Measurements from ENCODE around the gene KIAA0513. TPM values are rescaled to one million over a fixed set of nuclear protein-coding genes. Genes with fewer than 3 reads are reported as not detected.

The KIAA0513 gene
- total and polyA plus RNA-seq, 5 donors from 2014 or later: 1.5 to 7.5 (median 3.3) TPM

DNA sequence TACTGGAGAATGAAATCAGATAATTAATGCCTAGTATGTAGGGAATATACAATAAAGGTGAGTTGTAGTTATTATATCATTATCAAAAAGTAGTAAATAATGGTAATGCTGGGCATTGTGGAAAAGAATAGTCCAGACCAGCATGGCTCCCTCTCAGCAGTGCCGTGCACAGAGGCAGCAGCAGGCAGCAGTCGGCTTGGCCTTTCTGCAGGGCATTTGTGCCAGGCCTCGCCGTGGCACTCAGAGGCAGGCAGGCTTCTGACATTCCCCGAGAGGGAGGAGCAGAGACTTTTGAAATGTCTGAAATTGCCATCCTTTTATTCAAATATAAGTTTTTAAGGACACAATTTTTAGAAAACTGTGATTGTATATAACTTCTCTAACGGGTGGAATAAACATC is 15.0 kb downstream of the KIAA0513 start:
- H3K9me3 Mint-ChIP-seq: no peaks in the 10 kb centered on the region
- DNase-seq (no peak), ATAC-seq (ENCODE audit: low read depth in 2 of 2) (no peak)
- H3K4me3 Mint-ChIP-seq: no peak overlapping the region
- H3K27me3 Mint-ChIP-seq: no peaks in the 10 kb centered on the region
- Histone ChIP-seq H3K36me3 (ENCODE audit: control insufficient read depth, insufficient read depth, low read length) (no peaks in the 10 kb centered on the region), H3K27me3 (ENCODE audit: control insufficient read depth, insufficient read depth, low read length) (no peaks in the 10 kb centered on the region), H3K4me1 (ENCODE audit: control insufficient read depth, insufficient read depth, low read length, poor library complexity, severe bottlenecking) (no peaks in the 10 kb centered on the region), H3K4me3 (ENCODE audit: low read depth, low read length) (no peak overlapping the region), H3K9me3 (ENCODE audit: control insufficient read depth in 2 of 2, low read length in 2 of 2) (no peaks in the 10 kb centered on the region), H3K27ac (ENCODE audit: insufficient read depth, low read length, poor library complexity, severe bottlenecking) (no peak overlapping the region)
- no peak overlapping the region for H3K27ac Mint-ChIP-seq
- H3K36me3 Mint-ChIP-seq: peaks cover 4% of the 10 kb centered on the region
- H3K4me1 Mint-ChIP-seq: peaks cover 0 to 5% (median 4%) of the 10 kb centered on the region in 4 donors

DNA sequence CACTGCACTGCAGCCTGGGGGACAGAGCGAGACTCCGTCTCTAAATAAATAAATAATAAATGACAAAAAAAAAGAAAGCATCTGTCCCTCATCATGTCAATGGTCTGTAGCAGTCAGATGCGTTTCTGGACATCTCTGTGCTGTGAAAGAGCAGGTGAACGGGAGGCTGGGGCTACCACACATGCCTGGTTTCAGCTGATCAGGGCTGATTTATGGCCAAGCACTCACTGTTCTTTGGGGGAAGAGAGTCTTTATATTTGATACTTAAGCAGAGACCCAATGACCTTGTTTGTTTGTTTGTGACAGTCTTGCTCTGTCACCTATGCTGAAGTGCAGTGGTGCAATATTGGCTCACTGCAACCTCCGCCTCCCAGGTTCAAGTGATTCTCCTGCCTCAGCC is 17.5 kb downstream of the KIAA0513 start:
- no peak for ATAC-seq (ENCODE audit: low read depth in 2 of 2)
- H3K27me3 Mint-ChIP-seq: no peaks in the 10 kb centered on the region
- H3K27ac Mint-ChIP-seq: no peak overlapping the region

DNA sequence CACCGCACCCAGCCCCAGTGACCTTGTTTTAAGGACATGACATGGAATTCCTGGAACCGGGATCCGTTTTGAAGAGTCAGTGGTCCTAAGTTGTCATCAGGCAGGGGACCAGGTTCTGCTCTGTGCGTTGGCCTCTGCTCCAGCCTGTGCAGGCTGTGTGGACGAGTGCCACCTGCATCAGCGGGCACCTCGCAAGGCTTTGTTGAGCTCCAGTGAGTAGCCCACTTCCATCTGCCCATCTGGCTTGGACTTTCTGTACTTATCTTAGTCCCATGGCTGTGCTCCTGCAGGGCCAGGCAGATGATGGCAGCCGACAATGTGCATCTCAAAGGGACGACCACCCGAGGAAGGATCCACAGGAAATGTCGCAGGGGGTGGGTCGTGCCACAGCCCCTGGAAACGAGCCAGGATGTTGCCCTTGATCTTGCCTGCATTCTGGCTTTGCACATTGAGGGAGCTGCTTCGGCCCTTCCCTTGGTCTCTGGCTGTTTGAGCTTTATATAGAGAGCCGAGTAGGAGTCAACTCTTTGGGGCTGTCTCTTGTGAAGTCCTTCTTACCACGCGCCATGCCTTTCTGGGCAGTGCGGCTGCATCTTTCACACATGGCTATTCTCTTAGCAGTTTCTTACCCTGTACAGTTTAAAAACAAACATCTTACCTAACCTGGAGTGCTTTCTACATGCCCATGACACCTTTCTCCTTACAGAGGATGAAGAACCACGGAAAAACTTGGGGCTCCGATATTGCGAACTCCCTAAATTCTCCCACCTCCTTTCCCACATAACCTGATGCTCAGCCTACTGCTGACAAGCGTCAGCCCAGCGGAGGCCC is 18.3 kb downstream of the KIAA0513 start:
- Mint-ChIP-seq H3K36me3 (peaks cover 9% of the 10 kb centered on the region), H3K4me3 (no peak overlapping the region), H3K27me3 (no peaks in the 10 kb centered on the region), H3K27ac (no peak overlapping the region), H3K4me1 (peaks cover 0 to 5% (median 4%) of the 10 kb centered on the region in 4 donors), H3K9me3 (no peaks in the 10 kb centered on the region)
- H3K27ac ChIP-seq (ENCODE audit: insufficient read depth, low read length, poor library complexity, severe bottlenecking): no peak overlapping the region
- H3K4me1 ChIP-seq (ENCODE audit: control insufficient read depth, insufficient read depth, low read length, poor library complexity, severe bottlenecking): no peaks in the 10 kb centered on the region
- H3K4me3 ChIP-seq (ENCODE audit: low read depth, low read length): no peak overlapping the region
- no peaks in the 10 kb centered on the region for H3K36me3 ChIP-seq (ENCODE audit: control insufficient read depth, insufficient read depth, low read length)
- ATAC-seq (ENCODE audit: low read depth in 2 of 2): no peak
- H3K27me3 ChIP-seq (ENCODE audit: control insufficient read depth, insufficient read depth, low read length): no peaks in the 10 kb centered on the region
- no peak for DNase-seq
- H3K9me3 ChIP-seq (ENCODE audit: control insufficient read depth in 2 of 2, low read length in 2 of 2): no peaks in the 10 kb centered on the region

More for the DNA sequence above, 17.5 kb downstream of the KIAA0513 start:
- H3K9me3 Mint-ChIP-seq: no peaks in the 10 kb centered on the region
- no peak overlapping the region for H3K4me3 ChIP-seq (ENCODE audit: low read depth, low read length)
- no peaks in the 10 kb centered on the region for H3K9me3 ChIP-seq (ENCODE audit: control insufficient read depth in 2 of 2, low read length in 2 of 2)
- DNase-seq: no peak
- no peak overlapping the region for H3K27ac ChIP-seq (ENCODE audit: insufficient read depth, low read length, poor library complexity, severe bottlenecking)
- H3K4me1 Mint-ChIP-seq: peaks cover 0 to 5% (median 4%) of the 10 kb centered on the region in 4 donors
- H3K36me3 ChIP-seq (ENCODE audit: control insufficient read depth, insufficient read depth, low read length): no peaks in the 10 kb centered on the region
- H3K27me3 ChIP-seq (ENCODE audit: control insufficient read depth, insufficient read depth, low read length): no peaks in the 10 kb centered on the region
- no peaks in the 10 kb centered on the region for H3K4me1 ChIP-seq (ENCODE audit: control insufficient read depth, insufficient read depth, low read length, poor library complexity, severe bottlenecking)
- no peak overlapping the region for H3K4me3 Mint-ChIP-seq
- peaks cover 9% of the 10 kb centered on the region for H3K36me3 Mint-ChIP-seq

DNA sequence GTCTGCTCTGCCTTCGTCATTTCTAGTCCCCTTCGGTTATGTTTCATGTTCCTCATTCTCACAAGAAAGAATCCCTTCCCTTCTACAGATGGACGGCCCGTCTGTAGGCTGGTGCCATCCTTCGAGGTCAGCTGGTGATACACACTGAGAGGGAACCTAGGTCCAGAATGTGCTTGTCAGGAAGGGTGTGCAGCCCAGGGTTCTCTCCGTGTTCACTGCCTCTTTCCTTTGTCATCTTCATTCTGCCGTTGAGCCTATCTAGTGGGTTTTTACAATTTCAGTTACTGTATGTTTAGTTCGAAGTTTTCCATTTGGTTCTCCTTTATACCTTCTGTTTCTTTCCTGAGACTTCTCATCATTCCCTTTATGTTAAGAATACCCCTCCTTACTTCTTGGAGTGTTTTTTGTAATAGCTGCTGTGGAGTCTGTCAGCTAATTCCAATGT is 18.9 kb downstream of the KIAA0513 start:
- H3K27me3 Mint-ChIP-seq: no peaks in the 10 kb centered on the region
- no peaks in the 10 kb centered on the region for H3K9me3 Mint-ChIP-seq
- H3K36me3 ChIP-seq (ENCODE audit: control insufficient read depth, insufficient read depth, low read length): no peaks in the 10 kb centered on the region
- peaks cover 12% of the 10 kb centered on the region for H3K36me3 Mint-ChIP-seq
- DNase-seq (no peak), ATAC-seq (ENCODE audit: low read depth in 2 of 2) (no peak)
- no peaks in the 10 kb centered on the region for H3K4me1 ChIP-seq (ENCODE audit: control insufficient read depth, insufficient read depth, low read length, poor library complexity, severe bottlenecking)
- no peak overlapping the region for H3K4me3 ChIP-seq (ENCODE audit: low read depth, low read length)
- H3K9me3 ChIP-seq (ENCODE audit: control insufficient read depth in 2 of 2, low read length in 2 of 2): no peaks in the 10 kb centered on the region
- no peak overlapping the region for H3K27ac ChIP-seq (ENCODE audit: insufficient read depth, low read length, poor library complexity, severe bottlenecking)
- H3K27me3 ChIP-seq (ENCODE audit: control insufficient read depth, insufficient read depth, low read length): no peaks in the 10 kb centered on the region
- no peak overlapping the region for H3K27ac Mint-ChIP-seq
- H3K4me1 Mint-ChIP-seq: peaks cover 0 to 5% (median 4%) of the 10 kb centered on the region in 4 donors
- H3K4me3 Mint-ChIP-seq: no peak overlapping the region

DNA sequence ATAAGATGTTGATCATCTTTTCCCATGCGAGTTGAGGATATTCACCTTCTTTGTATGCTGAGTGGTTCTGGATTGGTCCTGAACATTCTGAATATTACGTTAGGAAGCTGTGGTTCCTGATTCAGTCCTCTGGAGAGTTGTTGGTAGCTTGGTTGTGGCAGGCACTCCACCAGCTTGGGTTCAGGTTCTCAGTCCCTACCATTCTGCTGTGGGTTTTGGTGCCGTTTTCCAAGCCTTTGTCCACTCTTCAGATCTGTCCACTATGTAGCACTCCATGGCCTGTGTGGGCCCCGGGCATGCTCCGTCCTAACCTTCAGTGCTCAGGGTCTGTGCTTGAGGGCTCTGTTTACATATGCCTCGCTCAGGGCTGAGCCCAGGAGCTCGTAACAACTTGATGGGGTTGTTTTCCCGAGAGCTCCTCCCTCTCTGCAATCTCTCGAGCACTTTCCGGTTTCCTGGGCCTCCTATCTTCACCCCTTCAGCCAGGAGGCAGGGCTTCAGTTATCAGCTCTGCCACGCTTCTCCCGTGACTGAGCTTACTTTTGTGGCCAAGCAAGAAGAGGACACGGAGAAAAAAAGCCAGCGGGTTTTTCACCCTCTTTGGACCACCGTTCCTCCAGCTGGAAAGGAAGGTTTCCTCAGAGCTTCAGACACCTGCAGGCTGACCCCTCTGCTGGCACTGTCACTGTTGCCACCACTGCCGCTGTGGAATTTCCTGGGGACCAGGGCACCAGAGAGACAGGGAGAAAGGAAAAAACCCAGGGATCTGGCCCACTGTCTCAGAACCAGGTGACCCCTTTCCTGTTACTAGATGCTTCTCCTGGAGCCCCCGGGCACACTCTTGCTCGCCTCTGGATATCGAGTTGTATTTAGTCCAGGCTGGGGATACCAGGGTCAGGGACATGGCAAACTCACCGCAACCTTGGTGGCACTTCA is 19.6 kb downstream of the KIAA0513 start:
- Histone ChIP-seq H3K27ac (ENCODE audit: insufficient read depth, low read length, poor library complexity, severe bottlenecking) (no peak overlapping the region), H3K27me3 (ENCODE audit: control insufficient read depth, insufficient read depth, low read length) (no peaks in the 10 kb centered on the region), H3K4me3 (ENCODE audit: low read depth, low read length) (no peak overlapping the region), H3K36me3 (ENCODE audit: control insufficient read depth, insufficient read depth, low read length) (no peaks in the 10 kb centered on the region), H3K9me3 (ENCODE audit: control insufficient read depth in 2 of 2, low read length in 2 of 2) (no peaks in the 10 kb centered on the region), H3K4me1 (ENCODE audit: control insufficient read depth, insufficient read depth, low read length, poor library complexity, severe bottlenecking) (no peaks in the 10 kb centered on the region)
- H3K4me3 Mint-ChIP-seq: peak overlapping the region in 1 of 4 donors; percentile 16
- DNase-seq: peak in 1 of 3 donors; percentile 24
- peaks cover 13% of the 10 kb centered on the region for H3K36me3 Mint-ChIP-seq
- H3K9me3 Mint-ChIP-seq: no peaks in the 10 kb centered on the region
- peaks cover 0 to 5% (median 4%) of the 10 kb centered on the region in 4 donors for H3K4me1 Mint-ChIP-seq
- peak overlapping the region in 2 of 3 donors; percentile 26 for H3K27ac Mint-ChIP-seq
- peak in 1 of 2 donors; percentile 25 for ATAC-seq (ENCODE audit: low read depth in 2 of 2)
- no peaks in the 10 kb centered on the region for H3K27me3 Mint-ChIP-seq

DNA sequence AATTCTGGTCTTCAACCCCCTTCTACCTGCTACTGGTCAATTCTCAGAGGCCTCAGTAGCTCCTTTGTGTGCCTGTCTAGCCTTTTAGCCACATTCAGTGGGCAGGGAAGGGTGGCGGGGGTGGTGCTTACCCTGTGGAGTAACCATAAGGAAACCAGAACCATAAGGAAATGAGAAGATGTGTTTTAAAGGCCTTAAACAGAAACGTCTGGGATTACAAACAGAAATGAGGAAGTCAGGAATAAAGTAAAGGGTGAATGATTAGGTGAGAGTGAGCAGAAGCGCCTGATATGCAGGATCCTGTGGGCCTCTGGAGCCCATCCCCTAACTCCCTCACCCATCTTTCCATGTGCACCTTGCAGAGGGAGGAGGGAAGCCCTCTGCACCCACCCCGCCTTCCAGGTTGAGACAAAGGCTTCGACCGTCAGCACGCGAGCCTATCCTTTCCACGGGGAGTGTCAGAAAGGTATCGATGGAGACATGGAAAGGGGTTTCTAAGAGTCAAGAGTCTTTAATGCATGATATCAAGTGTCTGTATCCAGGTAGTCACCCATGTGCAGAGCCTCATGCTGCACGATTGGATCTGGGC is 20.4 kb downstream of the KIAA0513 start:
- Mint-ChIP-seq H3K4me1 (peaks cover 0 to 5% (median 3%) of the 10 kb centered on the region in 4 donors), H3K4me3 (no peak overlapping the region)

DNA sequence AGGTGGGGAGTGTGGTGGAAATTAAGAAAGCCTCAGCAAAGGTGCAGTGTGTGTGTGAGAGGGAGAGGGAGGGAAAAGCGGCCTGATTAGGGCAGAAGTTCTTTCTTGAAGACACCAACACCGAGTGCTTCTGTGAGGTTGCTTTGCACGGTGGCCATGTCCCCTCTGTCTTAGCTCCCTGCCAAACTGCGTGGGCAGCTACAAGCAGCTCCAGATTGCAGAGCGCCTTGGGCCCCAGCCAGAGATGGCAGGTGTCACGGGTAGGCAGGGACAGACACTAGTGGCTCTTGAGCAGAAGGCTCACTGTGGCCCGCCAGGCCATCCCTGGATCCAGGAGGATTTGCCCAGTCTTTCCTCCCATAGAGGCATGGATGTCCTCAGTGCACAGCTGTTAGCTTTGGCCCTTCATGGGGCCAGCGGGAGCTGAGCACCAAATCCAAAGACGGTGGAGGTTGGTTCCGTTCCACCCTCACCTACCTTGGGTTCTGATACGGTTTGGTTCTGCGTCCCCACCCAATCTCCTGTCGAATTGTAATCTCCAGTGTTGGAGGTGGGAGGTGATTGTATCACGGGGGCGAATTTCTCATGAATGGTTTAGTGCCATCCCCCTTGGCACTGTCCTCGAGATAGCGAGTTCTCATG is 21.4 kb downstream of the KIAA0513 start:
- Mint-ChIP-seq H3K9me3 (no peaks in the 10 kb centered on the region), H3K36me3 (peaks cover 15% of the 10 kb centered on the region), H3K4me3 (no peak overlapping the region), H3K4me1 (peaks cover 0 to 5% (median 4%) of the 10 kb centered on the region in 4 donors), H3K27ac (peak overlapping the region in 1 of 3 donors; percentile 55), H3K27me3 (no peaks in the 10 kb centered on the region)
- Histone ChIP-seq H3K27ac (ENCODE audit: insufficient read depth, low read length, poor library complexity, severe bottlenecking) (no peak overlapping the region), H3K36me3 (ENCODE audit: control insufficient read depth, insufficient read depth, low read length) (no peaks in the 10 kb centered on the region), H3K9me3 (ENCODE audit: control insufficient read depth in 2 of 2, low read length in 2 of 2) (no peaks in the 10 kb centered on the region), H3K4me3 (ENCODE audit: low read depth, low read length) (no peak overlapping the region), H3K4me1 (ENCODE audit: control insufficient read depth, insufficient read depth, low read length, poor library complexity, severe bottlenecking) (no peaks in the 10 kb centered on the region), H3K27me3 (ENCODE audit: control insufficient read depth, insufficient read depth, low read length) (no peaks in the 10 kb centered on the region)
- DNase-seq (no peak), ATAC-seq (ENCODE audit: low read depth in 2 of 2) (no peak)

More for the DNA sequence above, 20.4 kb downstream of the KIAA0513 start:
- no peaks in the 10 kb centered on the region for H3K9me3 ChIP-seq (ENCODE audit: control insufficient read depth in 2 of 2, low read length in 2 of 2)
- no peak overlapping the region for H3K4me3 ChIP-seq (ENCODE audit: low read depth, low read length)
- H3K4me1 ChIP-seq (ENCODE audit: control insufficient read depth, insufficient read depth, low read length, poor library complexity, severe bottlenecking): no peaks in the 10 kb centered on the region
- no peaks in the 10 kb centered on the region for H3K36me3 ChIP-seq (ENCODE audit: control insufficient read depth, insufficient read depth, low read length)
- H3K27me3 Mint-ChIP-seq: no peaks in the 10 kb centered on the region
- peaks cover 13% of the 10 kb centered on the region for H3K36me3 Mint-ChIP-seq
- no peaks in the 10 kb centered on the region for H3K27me3 ChIP-seq (ENCODE audit: control insufficient read depth, insufficient read depth, low read length)
- DNase-seq (no peak), ATAC-seq (ENCODE audit: low read depth in 2 of 2) (no peak)
- H3K9me3 Mint-ChIP-seq: no peaks in the 10 kb centered on the region
- peak overlapping the region in 2 of 3 donors; percentile 26 for H3K27ac Mint-ChIP-seq
- no peak overlapping the region for H3K27ac ChIP-seq (ENCODE audit: insufficient read depth, low read length, poor library complexity, severe bottlenecking)
